ENCODE measurements around the gene P2RY14.

GRCh38 chr3:151234825-151235224 is 43.5 kb downstream of the P2RY14 start:
- TF ChIP-seq ATF2 (tag by site-specific recombination; IDR thresholded peaks at IDR 0.05; ENCODE audit: low read depth) (no peak), CTCF (tag by site-specific recombination; IDR thresholded peaks at IDR 0.05) (no peak), ZNF777 (tag by site-specific recombination; IDR thresholded peaks at IDR 0.05; ENCODE audit: borderline replicate concordance) (no peak), ZNF138 (tag by site-specific recombination; IDR thresholded peaks at IDR 0.05; ENCODE audit: borderline replicate concordance) (no peak), ZNF324 (tag by site-specific recombination; IDR thresholded peaks at IDR 0.05) (no peak), ZNF580 (tag by site-specific recombination; IDR thresholded peaks at IDR 0.05) (no peak), KLF7 (tag by site-specific recombination; IDR thresholded peaks at IDR 0.05; ENCODE audit: borderline replicate concordance) (no peak), ZNF639 (tag by site-specific recombination; IDR thresholded peaks at IDR 0.05) (no peak), ZNF610 (tag by site-specific recombination; IDR thresholded peaks at IDR 0.05; ENCODE audit: borderline replicate concordance) (no peak), KLF16 (tag by site-specific recombination; IDR thresholded peaks at IDR 0.05) (no peak), KLF1 (tag by site-specific recombination; IDR thresholded peaks at IDR 0.05) (no peak)
- TF ChIP-seq, protein P1, sequence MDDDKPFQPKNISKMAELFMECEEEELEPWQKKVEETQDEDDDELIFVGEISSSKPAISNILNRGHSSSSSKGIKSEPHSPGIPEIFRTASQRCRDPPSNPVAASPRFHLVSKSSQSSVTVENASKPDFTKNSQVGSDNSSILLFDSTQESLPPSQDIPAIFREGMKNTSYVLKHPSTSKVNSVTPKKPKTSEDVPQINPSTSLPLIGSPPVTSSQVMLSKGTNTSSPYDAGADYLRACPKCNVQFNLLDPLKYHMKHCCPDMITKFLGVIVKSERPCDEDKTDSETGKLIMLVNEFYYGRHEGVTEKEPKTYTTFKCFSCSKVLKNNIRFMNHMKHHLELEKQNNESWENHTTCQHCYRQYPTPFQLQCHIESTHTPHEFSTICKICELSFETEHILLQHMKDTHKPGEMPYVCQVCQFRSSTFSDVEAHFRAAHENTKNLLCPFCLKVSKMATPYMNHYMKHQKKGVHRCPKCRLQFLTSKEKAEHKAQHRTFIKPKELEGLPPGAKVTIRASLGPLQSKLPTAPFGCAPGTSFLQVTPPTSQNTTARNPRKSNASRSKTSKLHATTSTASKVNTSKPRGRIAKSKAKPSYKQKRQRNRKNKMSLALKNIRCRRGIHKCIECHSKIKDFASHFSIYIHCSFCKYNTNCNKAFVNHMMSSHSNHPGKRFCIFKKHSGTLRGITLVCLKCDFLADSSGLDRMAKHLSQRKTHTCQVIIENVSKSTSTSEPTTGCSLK (tag by site-specific recombination; IDR thresholded peaks at IDR 0.05): no peak
